A549 (cell line): ENCODE results near the gene FSIP2. TPM values are rescaled to one million over a fixed set of nuclear protein-coding genes. Genes with fewer than 3 reads are reported as not detected.

Experiments
- ATAC-seq, 2 experiments: fragments of 200-7000 bp in 1 of 2; fragments of >200 bp in 1 of 2; cut with Nextera tagmentation in 1 of 2; cut with Tn5 transposase in 1 of 2; 3 replicates each; pipeline versions ENCODE4 v1.8.0 to v1.9.1; 2018 to 2020; ENCODE audit warnings: mild to moderate bottlenecking in 1 of 2, moderate library complexity in 1 of 2
- CTCF ChIA-PET: fragments of 300-600 bp; sonication (Branson Sonifier 250); formaldehyde crosslinking; extraction: SDS; loops from one replicate; lab custom pipeline; 2021; ENCODE audit warnings: antibody characterized with exemption, inconsistent platforms; lab: Yijun Ruan, JAX
- POLR2A ChIA-PET: fragments of 350-600 bp; formaldehyde crosslinking; extraction: SDS; loops from one replicate; lab custom pipeline; 2021; ENCODE audit warnings: antibody characterized with exemption, inconsistent platforms; lab: Yijun Ruan, JAX
- DNase-seq, 2 experiments: peaks; one replicate each; pipeline versions ENCODE4 v3.0.0 to v3.0.0-alpha.2; 2011 to 2016; ENCODE audit warnings: low read depth in 1 of 2, low spot score in 1 of 2
- FAIRE-seq: peaks from 2 replicates; lab custom pipeline; 2011; peaks lifted over from hg19 to GRCh38; lab: Jason Lieb, UNC
- H3K27ac ChIP-seq, 2 experiments: fragments of >200 bp; sonication (Bioruptor Twin); formaldehyde crosslinking; 3 replicates each; pipeline ENCODE4 v1.5.1; 2016 to 2017
- H3K4me1 ChIP-seq: fragments of >200 bp; sonication (Bioruptor Twin); formaldehyde crosslinking; 3 replicates; pipeline ENCODE4 v1.6.1; 2016
- H3K4me2 ChIP-seq: fragments of >200 bp; sonication (Bioruptor Twin); formaldehyde crosslinking; 3 replicates; pipeline ENCODE4 v1.6.1; 2016
- H3K4me3 ChIP-seq: fragments of >200 bp; sonication (Bioruptor Twin); formaldehyde crosslinking; 3 replicates; pipeline ENCODE4 v1.5.1; 2016
- H3K9me3 ChIP-seq: fragments of >200 bp; sonication (Bioruptor Twin); formaldehyde crosslinking; 3 replicates; pipeline ENCODE4 v1.6.1; 2016
- CBX2 ChIP-seq: fragments of 200-600 bp; sonication (generic); IDR thresholded peaks from 2 replicates; pipeline ENCODE4 v1.6.1; 2016; ENCODE audit warnings: low read depth, mild to moderate bottlenecking, borderline replicate concordance
- CBX8 ChIP-seq: fragments of 200-600 bp; sonication (generic); IDR thresholded peaks from 2 replicates; pipeline ENCODE4 v1.6.1; 2016
- CEBPB ChIP-seq, 2 experiments: fragments of >200 bp in 1 of 2; sonication (Bioruptor Twin) in 1 of 2; formaldehyde crosslinking in 1 of 2; IDR thresholded peaks; 2 replicates each; pipeline ENCODE4 v1.6.1; 2012 to 2016
- E2F6 ChIP-seq: IDR thresholded peaks from 2 replicates; pipeline ENCODE4 v1.6.1; 2012; ENCODE audit warnings: low read depth, borderline replicate concordance
- EHF ChIP-seq: fragments of 250-450 bp; sonication (Bioruptor Pico); IDR thresholded peaks from 2 replicates; pipeline ENCODE4 v1.5.0; 2020; ENCODE audit warnings: mild to moderate bottlenecking
- ELK1 ChIP-seq: fragments of 150-350 bp; IDR thresholded peaks from 2 replicates; pipeline ENCODE4 v1.6.1; 2014; ENCODE audit warnings: low read depth, mild to moderate bottlenecking, low read length
- EP300 ChIP-seq, 2 experiments: fragments of >200 bp; sonication (Bioruptor Twin); formaldehyde crosslinking; IDR thresholded peaks; 2 replicates in 1 of 2; 3 replicates in 1 of 2; pipeline ENCODE4 v1.6.1; 2016 to 2017
- ESRRA ChIP-seq: fragments of 150-350 bp; IDR thresholded peaks from 2 replicates; pipeline ENCODE4 v1.6.1; 2014; ENCODE audit warnings: mild to moderate bottlenecking, low read length, borderline replicate concordance
- FOXS1 ChIP-seq: fragments of 250-450 bp; sonication (Bioruptor Pico); IDR thresholded peaks from 2 replicates; pipeline ENCODE4 v1.5.0; 2020; ENCODE audit warnings: mild to moderate bottlenecking, moderate library complexity
- HDAC2 ChIP-seq: fragments of 200-600 bp; sonication (generic); IDR thresholded peaks from 2 replicates; pipeline ENCODE4 v1.6.1; 2016
- HMGXB4 ChIP-seq: fragments of 250-450 bp; sonication (Bioruptor Pico); IDR thresholded peaks from 2 replicates; pipeline ENCODE4 v1.5.0; 2021; ENCODE audit warnings: mild to moderate bottlenecking, moderate library complexity, borderline replicate concordance
- HOXB5 ChIP-seq: fragments of 250-450 bp; sonication (Bioruptor Pico); IDR thresholded peaks from 2 replicates; pipeline ENCODE4 v1.5.0; 2020; ENCODE audit warnings: mild to moderate bottlenecking, moderate library complexity
- KDM1A ChIP-seq: fragments of 200-600 bp; sonication (generic); IDR thresholded peaks from 2 replicates; pipeline ENCODE4 v1.6.1; 2016; ENCODE audit warnings: low read depth, mild to moderate bottlenecking
- MAFK ChIP-seq: fragments of 450-650 bp; IDR thresholded peaks from 2 replicates; pipeline ENCODE4 v1.6.1; 2014; ENCODE audit not compliant: partially characterized antibody
- MAX ChIP-seq: IDR thresholded peaks from 2 replicates; pipeline ENCODE4 v1.6.1; 2012
- NFE2L2 ChIP-seq: fragments of 150-350 bp; conservative IDR thresholded peaks from 2 replicates; pipeline ENCODE4 v1.6.1; 2014; ENCODE audit warnings: low read length
- NR3C1 ChIP-seq: fragments of >200 bp; sonication (Bioruptor Twin); formaldehyde crosslinking; IDR thresholded peaks from 3 replicates; pipeline ENCODE4 v1.6.1; 2017
- PBX3 ChIP-seq: IDR thresholded peaks from 2 replicates; pipeline ENCODE4 v1.6.1; 2012
- PHF8 ChIP-seq: fragments of 200-600 bp; sonication (generic); IDR thresholded peaks from 2 replicates; pipeline ENCODE4 v1.6.1; 2016; ENCODE audit warnings: low read depth, mild to moderate bottlenecking, antibody characterized with exemption, moderate library complexity, borderline replicate concordance
- POLR2A ChIP-seq: IDR thresholded peaks from 2 replicates; pipeline ENCODE4 v1.6.1; 2012; ENCODE audit warnings: mild to moderate bottlenecking, low read length
- RAD21 ChIP-seq, 2 experiments: fragments of >200 bp in 1 of 2; sonication (Bioruptor Twin) in 1 of 2; formaldehyde crosslinking in 1 of 2; IDR thresholded peaks in 1 of 2; conservative IDR thresholded peaks in 1 of 2; 2 replicates in 1 of 2; 3 replicates in 1 of 2; pipeline ENCODE4 v1.6.1; 2012 to 2018; ENCODE audit warnings: inconsistent platforms in 1 of 2
- REST ChIP-seq: fragments of 200-600 bp; sonication (generic); IDR thresholded peaks from 2 replicates; pipeline ENCODE4 v1.6.1; 2016; ENCODE audit warnings: antibody characterized with exemption, mild to moderate bottlenecking, moderate library complexity
- RFX5 ChIP-seq: fragments of 450-650 bp; IDR thresholded peaks from 2 replicates; pipeline ENCODE4 v1.7.1; 2014; ENCODE audit warnings: antibody characterized with exemption, mild to moderate bottlenecking, moderate library complexity
- RNF2 ChIP-seq: fragments of 200-600 bp; sonication (generic); IDR thresholded peaks from 2 replicates; pipeline ENCODE4 v1.6.1; 2016; ENCODE audit warnings: low read depth, mild to moderate bottlenecking, antibody characterized with exemption, moderate library complexity, borderline replicate concordance
- SMC3 ChIP-seq: fragments of >200 bp; sonication (Bioruptor Twin); formaldehyde crosslinking; IDR thresholded peaks from 3 replicates; pipeline ENCODE4 v1.6.1; 2018; ENCODE audit warnings: inconsistent platforms
- ZC3H11A ChIP-seq: fragments of 450-650 bp; IDR thresholded peaks from 2 replicates; pipeline ENCODE4 v1.6.1; 2014; ENCODE audit warnings: antibody characterized with exemption, mild to moderate bottlenecking
- WGBS: methylation state at CpG from one replicate; pipeline ENCODE4 v1.1.6; 2017; ENCODE audit errors: missing lambda C conversion rate; 5-methylcytosine and 5-hydroxymethylcytosine counted together
- polyA minus RNA-seq: library from RNA; depleted of rRNA, polyadenylated mRNA; stranded (reverse); fragments of >200 nt; gene quantifications from 2 replicates; pipeline ENCODE4 v1.2.3, GENCODE V29; 2011; rRNA and poly(A)+ RNA removed
- polyA plus RNA-seq, 4 experiments: library from polyadenylated mRNA; depleted of rRNA in 3 of 4; stranded (reverse); fragments of >200 nt; fragmentation: RNase III in 1 of 4; extraction: RNeasy Plus Mini Kit Qiagen cat#74134 plus additional on column Dnase treatment in 1 of 4; gene quantifications; 2 replicates in 3 of 4; 3 replicates in 1 of 4; pipeline ENCODE4 v1.2.3, GENCODE V29; 2011 to 2017

FSIP2 gene
- polyA plus RNA-seq (2011; rRNA removed) (0.01 and 0.03 TPM in 2 replicates), polyA plus RNA-seq (2017; fragmentation: RNase III; extraction: RNeasy Plus Mini Kit Qiagen cat#74134 plus additional on column Dnase treatment) (0.07 TPM in 1 of 3 replicates, not detected in the others), polyA minus RNA-seq (0.05 and 0.12 TPM in 2 replicates)
- polyA plus RNA-seq (2012; cell fraction: cytosol; rRNA removed), result not detected in 2 replicates
- 0.01 TPM in 1 of 2 replicates, not detected in the other for polyA plus RNA-seq (2012; cell fraction: nucleus; rRNA removed)

GRCh38 chr2:185738679-185739472, at the start of gene FSIP2:
FSIP2 (plus strand) TSS chr2:185738804; CDS start chr2:185738895, 91 bp downstream.
- TF ChIP-seq MAX, result no peak
- no peak for TF ChIP-seq CEBPB (IDR thresholded peaks at IDR 0.05)
- TF ChIP-seq HDAC2, result no peak
- TF ChIP-seq RAD21 (conservative IDR thresholded peaks at IDR 0.05 in 1 of 2, IDR thresholded peaks at IDR 0.05 in 1 of 2), result no peak
- TF ChIP-seq ESRRA, result no peak
- TF ChIP-seq REST, result no peak
- no peak for TF ChIP-seq NR3C1
- no peak for TF ChIP-seq CBX8
- no peak for TF ChIP-seq NFE2L2
- TF ChIP-seq EP300 (IDR thresholded peaks at IDR 0.05), result no peak
- TF ChIP-seq CBX2, result no peak
- TF ChIP-seq POLR2A, result no peak
- no peak for TF ChIP-seq KDM1A
- TF ChIP-seq ELK1, result no peak
- no peak for TF ChIP-seq E2F6
- TF ChIP-seq MAFK, result no peak
- TF ChIP-seq ZC3H11A, result no peak
- TF ChIP-seq HOXB5 (CRISPR knock-in tag), result no peak
- TF ChIP-seq, all 56 proteins: peak for 0
- Histone ChIP-seq H3K4me2 (no peak within 1 kb of the TSS), H3K4me3 (no peak within 1 kb of the TSS), H3K27ac (no peak within 1 kb of the TSS), H3K9me3 (peaks cover 4% of the 10 kb centered on the region; the same call in 2 of the 3 replicates), H3K4me1 (no peaks in the 10 kb centered on the region)
- FAIRE-seq (no peak), DNase-seq (no peak), ATAC-seq (0 out of 6 replicates have a peak, but pooled peaks of 1 of the 2 experiments have one; percentile 35)
- POLR2A ChIA-PET, result no interaction called here
- WGBS, result 80% methylated on average over 42 of the region's 59 CpGs
- CTCF ChIA-PET, result interaction anchor here (0.6 to 0.7 kb wide), 2 partner anchors 81 to 864 kb away, joined by 3 read pairs; no protein-coding TSS in a partner anchor

GRCh38 chr2:185689906-185690539, 48.6 kb upstream of the FSIP2 start:
- Histone ChIP-seq H3K4me2 (peak overlapping the region; percentile 64), H3K4me1 (peaks cover 14% of the 10 kb centered on the region; the same call in 2 of the 3 replicates), H3K9me3 (no peaks in the 10 kb centered on the region), H3K27ac (peak overlapping the region; percentile 49 to 65; a peak in 4 of 6 replicates), H3K4me3 (no peak overlapping the region)
- peak; percentile 55 to 70; a peak in 4 of 6 replicates for ATAC-seq
- FAIRE-seq, result no peak
- ChIA-PET CTCF (no interaction called here), POLR2A (no interaction called here)
- WGBS, result 3% methylated on average over 3 of the region's 3 CpGs
- DNase-seq, result peak in 1 of 2 experiments; percentile 20
- TF ChIP-seq RFX5 (no peak), RNF2 (no peak), E2F6 (no peak), FOXS1 (CRISPR knock-in tag) (no peak), PBX3 (no peak), CEBPB (IDR thresholded peaks at IDR 0.05) (no peak), PHF8 (no peak), HMGXB4 (CRISPR knock-in tag) (no peak), EHF (CRISPR knock-in tag) (no peak), SMC3 (no peak), NFE2L2 (no peak)
